Measurements from ENCODE around the gene SAMD5. TPM values are rescaled to one million over a fixed set of nuclear protein-coding genes. Genes with fewer than 3 reads are reported as not detected.

Gene SAMD5
- total RNA-seq, 1 donor from 2014 or later = 0.05 TPM

DNA sequence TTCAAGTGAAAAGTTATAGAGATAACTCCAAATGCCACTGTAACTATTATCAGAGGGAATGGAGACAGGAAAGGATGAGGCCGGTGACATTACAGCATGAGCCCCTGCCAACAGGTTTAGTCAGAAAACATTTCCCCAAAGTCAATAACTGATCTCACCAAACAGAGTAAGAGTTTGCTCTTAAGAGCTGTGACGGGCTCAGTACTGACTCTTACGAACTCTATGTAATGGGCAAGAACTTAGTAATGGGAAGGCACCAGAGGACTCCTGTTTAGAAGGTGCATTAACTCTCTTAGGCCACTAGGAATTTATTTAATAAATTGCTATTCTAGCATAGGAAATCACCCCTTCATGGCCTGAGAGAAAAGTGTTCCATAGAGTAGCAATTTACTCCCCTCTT lies 76.8 kb downstream of the SAMD5 start:
- H3K9me3 Mint-ChIP-seq = no peaks in the 10 kb centered on the region
- no peak overlapping the region for H3K4me3 Mint-ChIP-seq
- intact Hi-C loops (cut with micrococcal nuclease) = no loop called here
- no peak for DNase-seq (ENCODE audit: low spot score)
- no peaks in the 10 kb centered on the region for H3K36me3 Mint-ChIP-seq (ENCODE audit: low read depth)
- H3K4me1 Mint-ChIP-seq (ENCODE audit: low read depth) = no peaks in the 10 kb centered on the region
- H3K27ac Mint-ChIP-seq = no peak overlapping the region
- H3K27me3 Mint-ChIP-seq (ENCODE audit: insufficient read depth) = no peaks in the 10 kb centered on the region

DNA sequence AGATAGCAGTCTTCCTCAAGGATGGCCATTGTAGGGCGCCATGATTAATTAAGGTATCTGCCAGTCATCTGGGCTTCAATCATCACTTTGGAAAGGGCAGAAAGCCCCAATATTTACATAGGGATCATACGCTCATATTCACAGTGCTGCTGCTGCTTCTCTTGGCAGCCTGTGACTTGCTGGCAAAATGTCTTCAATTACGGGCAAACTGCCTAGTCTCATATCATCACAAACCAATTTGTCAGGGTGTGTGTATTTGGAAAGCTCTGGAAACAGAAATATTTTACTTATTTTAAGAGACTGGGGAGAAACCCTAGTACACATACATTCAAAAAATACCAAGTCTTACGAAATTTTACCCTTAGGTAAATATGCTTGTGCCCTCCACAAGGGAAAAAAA lies 77.6 kb downstream of the SAMD5 start:
- H3K27ac Mint-ChIP-seq = no peak overlapping the region
- H3K4me1 Mint-ChIP-seq (ENCODE audit: low read depth) = no peaks in the 10 kb centered on the region
- DNase-seq (ENCODE audit: low spot score) = no peak
- intact Hi-C loops (cut with micrococcal nuclease) = no loop called here
- H3K4me3 Mint-ChIP-seq = no peak overlapping the region
- no peaks in the 10 kb centered on the region for H3K36me3 Mint-ChIP-seq (ENCODE audit: low read depth)
- no peaks in the 10 kb centered on the region for H3K27me3 Mint-ChIP-seq (ENCODE audit: insufficient read depth)
- no peaks in the 10 kb centered on the region for H3K9me3 Mint-ChIP-seq

DNA sequence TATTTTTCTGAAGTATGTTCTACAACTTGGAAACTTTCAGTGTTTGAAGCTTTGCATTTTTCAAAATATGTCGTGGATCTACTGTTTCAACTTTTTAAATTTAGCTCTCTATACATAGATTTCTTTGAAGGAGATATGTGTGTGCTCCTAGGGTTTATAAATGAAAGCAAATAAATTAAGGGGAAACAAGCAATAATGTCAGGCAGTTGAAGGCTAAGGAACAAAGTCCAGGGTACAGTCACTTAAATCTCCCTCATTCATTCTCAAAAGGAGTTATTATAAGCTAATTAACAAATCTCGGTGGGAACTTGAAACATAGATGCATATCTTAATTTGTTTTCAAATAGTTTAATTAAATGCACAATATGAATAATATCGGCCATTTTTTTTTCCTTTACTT lies 79.4 kb downstream of the SAMD5 start:
- DNase-seq (ENCODE audit: low spot score) = no peak
- no peaks in the 10 kb centered on the region for H3K36me3 Mint-ChIP-seq (ENCODE audit: low read depth)
- H3K9me3 Mint-ChIP-seq = no peaks in the 10 kb centered on the region
- H3K4me3 Mint-ChIP-seq = no peak overlapping the region
- H3K27me3 Mint-ChIP-seq (ENCODE audit: insufficient read depth) = no peaks in the 10 kb centered on the region
- intact Hi-C loops (cut with micrococcal nuclease) = no loop called here
- H3K4me1 Mint-ChIP-seq (ENCODE audit: low read depth) = no peaks in the 10 kb centered on the region
- no peak overlapping the region for H3K27ac Mint-ChIP-seq

DNA sequence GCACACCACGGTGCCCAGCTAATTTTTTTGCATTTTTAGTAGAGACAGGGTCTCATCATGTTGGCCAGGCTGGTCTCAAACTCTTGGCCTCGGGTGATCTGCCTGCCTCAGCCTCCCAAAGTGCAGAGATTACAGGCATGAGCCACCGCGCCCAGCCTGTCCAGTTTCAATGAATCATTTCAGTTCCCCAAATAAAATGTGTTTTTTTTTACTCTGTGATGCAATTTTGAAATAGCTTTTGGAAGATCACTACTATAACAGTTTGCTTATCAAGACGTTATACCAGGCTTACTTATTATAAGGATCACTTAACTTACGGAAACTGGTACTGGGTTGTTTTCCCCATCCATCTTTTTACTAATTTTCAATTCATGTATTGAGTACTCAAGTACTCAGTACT lies 80.0 kb downstream of the SAMD5 start:
- intact Hi-C loops (cut with micrococcal nuclease) = no loop called here
- Mint-ChIP-seq H3K27me3 (ENCODE audit: insufficient read depth) (no peaks in the 10 kb centered on the region), H3K36me3 (ENCODE audit: low read depth) (no peaks in the 10 kb centered on the region), H3K4me3 (no peak overlapping the region), H3K27ac (no peak overlapping the region), H3K9me3 (no peaks in the 10 kb centered on the region), H3K4me1 (ENCODE audit: low read depth) (no peaks in the 10 kb centered on the region)
- no peak for DNase-seq (ENCODE audit: low spot score)

DNA sequence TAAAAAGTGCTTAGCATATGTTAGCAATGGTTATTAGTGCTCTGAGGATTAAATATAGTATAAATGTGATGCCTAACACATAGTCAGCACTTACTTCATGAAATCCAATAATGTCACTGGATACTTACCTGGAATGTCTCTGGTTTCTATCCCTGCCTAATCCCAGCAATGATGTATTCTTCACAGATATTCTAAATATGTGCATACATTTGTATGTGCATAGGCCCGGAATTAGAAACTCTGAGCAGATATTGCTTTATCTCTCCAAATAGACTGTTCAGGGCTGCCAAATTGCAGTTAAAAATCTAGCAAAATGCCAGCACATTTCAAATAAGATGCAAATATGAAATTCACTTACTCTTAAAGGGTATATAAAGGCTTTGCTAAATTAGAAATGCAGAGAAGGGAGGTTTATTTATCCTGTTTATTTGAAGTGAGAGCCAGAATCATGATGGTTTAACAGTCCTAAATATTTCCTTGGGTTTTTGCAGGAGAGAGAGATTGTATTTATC lies 81.3 kb downstream of the SAMD5 start:
- Mint-ChIP-seq H3K27me3 (ENCODE audit: insufficient read depth) (no peaks in the 10 kb centered on the region), H3K4me1 (ENCODE audit: low read depth) (no peaks in the 10 kb centered on the region), H3K4me3 (no peak overlapping the region), H3K9me3 (no peaks in the 10 kb centered on the region), H3K36me3 (ENCODE audit: low read depth) (no peaks in the 10 kb centered on the region), H3K27ac (no peak overlapping the region)
- no peak for DNase-seq (ENCODE audit: low spot score)
- intact Hi-C loops (cut with micrococcal nuclease) = no loop called here

DNA sequence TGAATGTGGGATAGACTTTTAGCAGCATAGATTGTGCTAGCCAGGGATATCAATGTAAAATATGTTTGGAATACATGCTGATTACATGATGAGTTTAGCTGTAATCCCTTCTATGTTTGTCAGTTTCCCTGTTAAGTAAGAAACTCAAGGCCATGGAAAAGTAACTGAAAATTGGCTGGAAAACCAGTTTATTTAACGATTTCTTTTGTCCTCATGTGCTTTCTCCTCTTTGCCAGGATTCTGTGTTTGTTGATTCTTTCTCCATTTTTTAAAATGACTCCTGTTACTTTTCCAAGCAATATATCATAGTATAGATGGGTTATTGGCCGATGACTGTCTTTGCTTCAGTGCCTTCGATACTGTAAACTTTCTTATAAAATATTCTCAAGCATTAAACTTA lies 87.5 kb downstream of the SAMD5 start:
- H3K9me3 Mint-ChIP-seq = no peaks in the 10 kb centered on the region
- no peak for DNase-seq (ENCODE audit: low spot score)
- H3K36me3 Mint-ChIP-seq (ENCODE audit: low read depth) = no peaks in the 10 kb centered on the region
- no peaks in the 10 kb centered on the region for H3K4me1 Mint-ChIP-seq (ENCODE audit: low read depth)
- no peak overlapping the region for H3K27ac Mint-ChIP-seq
- intact Hi-C loops (cut with micrococcal nuclease) = no loop called here
- no peaks in the 10 kb centered on the region for H3K27me3 Mint-ChIP-seq (ENCODE audit: insufficient read depth)
- no peak overlapping the region for H3K4me3 Mint-ChIP-seq

DNA sequence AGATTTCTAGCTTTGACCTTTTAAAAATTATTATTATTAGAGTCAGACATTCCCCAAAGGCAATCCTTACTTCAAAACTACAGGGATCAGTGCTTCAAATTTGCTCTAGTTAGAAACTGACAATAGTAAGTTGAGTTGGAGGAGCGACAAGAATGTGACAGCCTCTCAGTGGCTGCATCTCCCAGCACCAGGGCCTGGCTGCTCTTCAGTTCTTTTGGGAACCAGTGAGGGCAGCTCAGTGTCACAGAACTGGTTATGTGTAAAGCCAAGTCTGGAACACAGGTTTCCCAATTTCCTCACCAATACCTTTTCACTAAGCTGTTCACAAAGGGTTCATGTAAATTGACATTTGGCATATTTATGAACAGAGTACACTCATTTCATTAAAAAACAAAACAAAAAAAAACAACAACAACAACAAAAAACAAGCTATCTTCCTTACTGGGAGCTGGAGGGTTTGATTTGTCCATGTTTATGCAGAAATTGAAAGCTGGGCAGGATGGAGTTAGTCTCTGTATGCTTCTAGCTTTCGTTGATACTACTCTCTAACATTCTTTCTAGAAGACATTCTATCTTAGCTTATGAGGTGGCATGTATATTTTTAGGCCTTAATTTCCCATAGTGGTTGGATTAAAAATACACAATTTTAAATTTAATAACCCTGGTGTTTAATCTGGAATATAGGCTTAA lies 95.0 kb downstream of the SAMD5 start:
- Mint-ChIP-seq H3K27me3 (ENCODE audit: insufficient read depth) (no peaks in the 10 kb centered on the region), H3K4me1 (ENCODE audit: low read depth) (no peaks in the 10 kb centered on the region), H3K36me3 (ENCODE audit: low read depth) (no peaks in the 10 kb centered on the region), H3K4me3 (no peak overlapping the region), H3K27ac (no peak overlapping the region), H3K9me3 (no peaks in the 10 kb centered on the region)
- no peak for DNase-seq (ENCODE audit: low spot score)
- intact Hi-C loops (cut with micrococcal nuclease) = no loop called here

DNA sequence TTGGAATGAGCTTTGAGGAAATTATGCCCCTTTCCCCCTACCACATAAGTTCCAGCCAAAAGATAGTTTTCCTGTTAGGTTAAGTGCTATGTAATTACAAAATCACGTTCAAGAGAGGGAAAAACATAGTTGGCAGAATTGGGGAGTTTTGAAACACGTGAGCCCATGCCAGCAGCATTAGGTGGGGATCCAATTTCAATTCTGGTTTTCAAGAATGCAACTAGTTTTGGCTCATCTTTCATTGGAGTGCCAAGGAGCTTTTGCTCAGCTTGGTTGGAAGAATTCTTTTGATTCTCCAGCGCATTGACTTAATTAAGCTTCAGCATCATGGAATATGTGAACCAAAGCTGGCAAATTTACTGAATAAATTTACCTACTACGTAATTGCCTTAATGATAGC lies 95.9 kb downstream of the SAMD5 start:
- Mint-ChIP-seq H3K27ac (no peak overlapping the region), H3K4me3 (no peak overlapping the region), H3K4me1 (ENCODE audit: low read depth) (no peaks in the 10 kb centered on the region), H3K9me3 (no peaks in the 10 kb centered on the region), H3K36me3 (ENCODE audit: low read depth) (no peaks in the 10 kb centered on the region), H3K27me3 (ENCODE audit: insufficient read depth) (no peaks in the 10 kb centered on the region)
- no peak for DNase-seq (ENCODE audit: low spot score)
- intact Hi-C loops (cut with micrococcal nuclease) = no loop called here

DNA sequence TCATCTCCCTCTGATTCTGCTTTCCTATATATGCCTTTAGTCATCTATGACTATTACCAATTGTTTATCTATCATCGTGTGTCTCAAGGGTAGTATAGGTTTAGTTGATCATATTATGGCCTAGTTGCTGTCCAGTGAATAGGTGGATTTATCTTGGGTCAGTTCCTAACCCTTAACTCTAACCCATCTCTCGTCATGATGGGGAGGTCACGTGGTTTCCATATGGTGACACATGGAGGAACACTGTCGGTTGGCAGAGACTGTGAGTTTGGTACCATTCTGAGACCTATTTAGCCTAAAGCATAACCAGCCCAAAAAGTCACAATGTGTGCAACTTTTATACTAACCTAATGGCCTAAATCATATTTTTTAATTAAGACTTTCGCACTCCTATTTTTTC lies 103.5 kb downstream of the SAMD5 start:
- Mint-ChIP-seq H3K4me3 (no peak overlapping the region), H3K27me3 (ENCODE audit: insufficient read depth) (no peaks in the 10 kb centered on the region), H3K36me3 (ENCODE audit: low read depth) (no peaks in the 10 kb centered on the region), H3K27ac (no peak overlapping the region), H3K4me1 (ENCODE audit: low read depth) (no peaks in the 10 kb centered on the region), H3K9me3 (no peaks in the 10 kb centered on the region)
- intact Hi-C loops (cut with micrococcal nuclease) = no loop called here
- DNase-seq (ENCODE audit: low spot score) = no peak

DNA sequence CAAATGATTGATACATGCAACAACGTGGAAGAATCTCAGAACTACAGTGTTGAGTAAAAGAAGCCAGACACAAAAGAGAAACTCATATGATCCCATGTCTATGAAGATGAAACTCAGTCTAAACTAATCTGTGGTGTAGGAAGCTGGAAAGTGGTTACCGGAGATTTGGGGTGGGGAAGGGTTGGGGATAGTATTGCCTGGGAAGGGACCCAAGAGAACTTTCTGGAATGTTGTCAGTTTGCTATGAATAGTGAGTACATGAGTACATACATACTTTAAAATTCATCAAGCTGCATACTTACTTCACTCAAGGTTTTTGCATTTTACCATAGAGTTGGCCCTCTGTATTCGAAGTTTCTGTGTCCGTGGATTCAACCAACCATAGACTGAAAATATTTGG lies 106.0 kb downstream of the SAMD5 start:
- no peak overlapping the region for H3K27ac Mint-ChIP-seq

DNA sequence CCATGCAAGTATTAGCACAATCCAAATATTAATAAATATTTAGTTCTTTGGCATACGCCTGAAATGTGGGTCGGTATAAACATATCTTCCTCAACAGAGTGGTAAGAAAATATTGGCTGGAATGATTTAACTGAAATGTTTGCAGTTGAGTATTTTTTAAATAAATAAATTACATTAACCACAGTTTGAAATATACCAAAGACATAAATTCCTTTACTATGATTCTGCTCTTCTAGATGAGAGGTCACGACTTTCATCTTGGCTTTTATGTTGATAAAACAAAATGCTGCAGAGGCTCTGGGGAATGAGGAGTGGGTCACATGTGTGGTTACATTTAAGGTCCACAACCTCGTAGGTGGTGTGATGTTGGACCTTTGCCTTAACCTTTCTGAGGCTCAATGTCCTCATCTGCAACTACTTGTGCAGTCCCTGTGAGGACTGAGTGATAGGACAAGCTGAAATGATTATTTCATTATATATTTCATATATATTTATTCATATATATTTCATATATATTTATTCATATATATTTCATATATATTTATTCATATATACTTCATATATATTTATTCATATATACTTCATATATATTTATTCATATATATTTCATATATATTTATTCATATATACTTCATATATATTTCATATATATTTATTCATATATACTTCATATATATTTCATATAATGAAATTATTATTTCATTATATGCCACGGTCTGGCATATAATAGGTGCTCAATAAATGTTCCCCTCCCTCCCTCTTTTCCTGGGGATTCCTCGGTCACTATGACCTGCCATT lies 107.4 kb downstream of the SAMD5 start:
- H3K27me3 Mint-ChIP-seq (ENCODE audit: insufficient read depth) = no peaks in the 10 kb centered on the region
- intact Hi-C loops (cut with micrococcal nuclease) = no loop called here
- no peaks in the 10 kb centered on the region for H3K9me3 Mint-ChIP-seq
- H3K4me1 Mint-ChIP-seq (ENCODE audit: low read depth) = no peaks in the 10 kb centered on the region
- DNase-seq (ENCODE audit: low spot score) = no peak
- H3K4me3 Mint-ChIP-seq = no peak overlapping the region
- no peaks in the 10 kb centered on the region for H3K36me3 Mint-ChIP-seq (ENCODE audit: low read depth)
- no peak overlapping the region for H3K27ac Mint-ChIP-seq

More for the DNA sequence above, 106.0 kb downstream of the SAMD5 start:
- DNase-seq (ENCODE audit: low spot score) = no peak
- intact Hi-C loops (cut with micrococcal nuclease) = no loop called here
- Mint-ChIP-seq H3K4me3 (no peak overlapping the region), H3K9me3 (no peaks in the 10 kb centered on the region), H3K36me3 (ENCODE audit: low read depth) (no peaks in the 10 kb centered on the region), H3K27me3 (ENCODE audit: insufficient read depth) (no peaks in the 10 kb centered on the region), H3K4me1 (ENCODE audit: low read depth) (no peaks in the 10 kb centered on the region)

DNA sequence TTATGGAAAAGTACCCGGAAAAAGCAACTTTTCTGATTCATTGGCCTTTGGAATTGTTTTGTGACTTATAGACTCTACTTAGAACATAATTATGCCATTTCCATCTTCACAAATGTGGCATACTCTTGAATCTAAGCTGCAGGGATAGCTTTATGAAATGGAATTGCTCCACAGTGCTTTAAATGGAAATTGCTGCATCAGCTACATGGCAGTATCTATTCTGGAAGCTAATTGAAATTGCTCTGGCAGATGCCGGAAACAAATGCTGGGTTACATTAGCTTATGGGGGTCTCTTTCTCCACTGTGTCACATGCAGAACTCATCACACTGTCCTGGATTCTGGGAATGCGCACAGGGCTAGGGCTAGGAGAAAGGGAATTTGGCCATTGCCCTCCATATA lies 108.9 kb downstream of the SAMD5 start:
- Mint-ChIP-seq H3K36me3 (ENCODE audit: low read depth) (no peaks in the 10 kb centered on the region), H3K27ac (no peak overlapping the region), H3K4me1 (ENCODE audit: low read depth) (no peaks in the 10 kb centered on the region), H3K9me3 (no peaks in the 10 kb centered on the region), H3K27me3 (ENCODE audit: insufficient read depth) (no peaks in the 10 kb centered on the region), H3K4me3 (no peak overlapping the region)
- no peak for DNase-seq (ENCODE audit: low spot score)
- intact Hi-C loops (cut with micrococcal nuclease) = no loop called here

DNA sequence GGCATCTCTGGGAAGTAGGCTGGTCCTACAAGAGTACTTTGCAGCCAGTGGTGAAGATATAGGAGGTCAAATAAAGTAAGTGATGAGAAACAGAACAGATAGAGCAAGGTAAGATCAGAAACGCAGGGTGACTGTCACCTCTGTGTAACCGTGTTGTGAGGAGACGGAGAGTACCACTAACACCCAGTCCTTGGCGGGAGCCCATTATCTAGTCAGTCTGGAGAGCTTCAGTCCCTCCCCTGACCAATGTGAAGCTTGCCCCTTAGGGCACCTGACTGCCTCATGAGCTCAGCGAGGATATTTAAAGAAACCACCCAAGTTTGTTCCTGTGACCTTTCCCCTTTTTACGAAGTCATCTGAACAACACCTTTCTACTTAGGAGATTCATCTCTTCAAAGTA lies 110.0 kb downstream of the SAMD5 start:
- Mint-ChIP-seq H3K27me3 (ENCODE audit: insufficient read depth) (no peaks in the 10 kb centered on the region), H3K4me3 (no peak overlapping the region), H3K9me3 (no peaks in the 10 kb centered on the region), H3K36me3 (ENCODE audit: low read depth) (no peaks in the 10 kb centered on the region), H3K4me1 (ENCODE audit: low read depth) (no peaks in the 10 kb centered on the region), H3K27ac (no peak overlapping the region)
- DNase-seq (ENCODE audit: low spot score) = no peak
- intact Hi-C loops (cut with micrococcal nuclease) = no loop called here

Data from activated T-helper 1 cell treated with anti-CD3 and anti-CD28 coated beads, Interleukin-12 subunit alpha, Interleukin-12 subunit beta, Interleukin-2, Interleukin-4 antibody, amounts not matched to agents 30 ng/mL and 10 ng/mL and 1 ng/mL, durations not matched to agents 14 hours and 24 hours and 36 hours (primary cell).